Prostate gland (tissue), 2 donors: ENCODE results near the gene TPST2.

Experiments used
- POLR2A ChIP-seq: fragments of 450-650 bp; IDR thresholded peaks from one replicate; pipeline ENCODE4 v1.6.1; 2016; ENCODE audit warnings: antibody characterized with exemption, mild to moderate bottlenecking
- POLR2AphosphoS5 ChIP-seq: sonication (generic); formaldehyde crosslinking; IDR thresholded peaks from one replicate; pipeline ENCODE4 v1.6.1; 2017; ENCODE audit warnings: antibody characterized with exemption
- TF ChIP-seq, protein P1 (sequence below), 4 experiments: fragments of 200-600 bp in 2 of 4; fragments of 450-650 bp in 2 of 4; sonication (generic) in 2 of 4; IDR thresholded peaks; 1 replicate in 3 of 4; 2 replicates in 1 of 4; pipeline ENCODE4 v1.5.1; 2016 to 2019; ENCODE audit warnings: antibody characterized with exemption in 4 of 4, mild to moderate bottlenecking in 2 of 4, moderate library complexity in 2 of 4

DNA sequence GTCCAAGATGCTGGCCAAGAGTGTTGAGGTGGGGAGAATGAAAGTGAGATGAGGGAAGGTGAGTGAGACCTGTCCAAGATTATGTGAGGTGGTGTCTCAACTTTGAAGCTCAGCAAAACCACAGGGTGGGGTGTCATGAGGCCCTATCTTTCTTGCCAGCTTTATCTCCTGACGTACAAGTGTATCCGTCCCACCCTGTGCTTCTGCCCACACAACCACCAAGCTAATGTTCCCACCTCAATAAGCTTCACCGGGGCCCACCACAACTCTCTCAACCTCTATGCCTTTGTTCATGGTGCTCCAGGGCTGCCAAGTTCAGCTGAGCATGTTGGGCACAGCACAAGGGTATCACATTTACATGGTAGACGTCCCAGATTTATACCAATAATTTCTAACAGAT lies 7.1 kb upstream of the TPST2 start:
- TF ChIP-seq POLR2AphosphoS5 (no peak), POLR2A (no peak)
- TF ChIP-seq, protein P1, sequence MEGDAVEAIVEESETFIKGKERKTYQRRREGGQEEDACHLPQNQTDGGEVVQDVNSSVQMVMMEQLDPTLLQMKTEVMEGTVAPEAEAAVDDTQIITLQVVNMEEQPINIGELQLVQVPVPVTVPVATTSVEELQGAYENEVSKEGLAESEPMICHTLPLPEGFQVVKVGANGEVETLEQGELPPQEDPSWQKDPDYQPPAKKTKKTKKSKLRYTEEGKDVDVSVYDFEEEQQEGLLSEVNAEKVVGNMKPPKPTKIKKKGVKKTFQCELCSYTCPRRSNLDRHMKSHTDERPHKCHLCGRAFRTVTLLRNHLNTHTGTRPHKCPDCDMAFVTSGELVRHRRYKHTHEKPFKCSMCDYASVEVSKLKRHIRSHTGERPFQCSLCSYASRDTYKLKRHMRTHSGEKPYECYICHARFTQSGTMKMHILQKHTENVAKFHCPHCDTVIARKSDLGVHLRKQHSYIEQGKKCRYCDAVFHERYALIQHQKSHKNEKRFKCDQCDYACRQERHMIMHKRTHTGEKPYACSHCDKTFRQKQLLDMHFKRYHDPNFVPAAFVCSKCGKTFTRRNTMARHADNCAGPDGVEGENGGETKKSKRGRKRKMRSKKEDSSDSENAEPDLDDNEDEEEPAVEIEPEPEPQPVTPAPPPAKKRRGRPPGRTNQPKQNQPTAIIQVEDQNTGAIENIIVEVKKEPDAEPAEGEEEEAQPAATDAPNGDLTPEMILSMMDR (IDR thresholded peaks at IDR 0.05) = no peak
